ENCODE results near the gene ARID5A. TPM values are rescaled to one million over a fixed set of nuclear protein-coding genes. Genes with fewer than 3 reads are reported as not detected.

Gene ARID5A
- total and polyA plus RNA-seq, 2 experiments from 2014 or later: 5.5 to 7.7 TPM

DNA sequence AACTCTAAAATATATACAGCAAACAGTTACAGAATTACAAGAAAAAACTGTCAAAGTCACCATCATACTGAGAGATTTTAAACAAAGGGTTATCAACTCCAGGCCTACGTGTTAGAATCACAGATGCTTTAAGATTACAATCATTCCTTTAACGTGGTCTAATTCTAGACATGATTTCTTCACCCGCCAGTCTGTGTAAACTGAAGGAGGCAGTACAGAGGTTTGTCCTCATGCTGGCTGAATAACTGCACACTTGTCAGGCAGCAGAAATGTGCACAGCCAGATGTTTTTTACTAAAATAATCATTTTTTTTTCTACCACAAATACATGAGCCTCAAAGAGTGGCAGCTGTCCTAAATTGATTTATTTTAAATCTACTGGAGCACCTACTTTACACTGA is 15.9 kb upstream of the ARID5A start:
- Mint-ChIP-seq H3K9me3 (peaks cover 25% of the 10 kb centered on the region), H3K36me3 (ENCODE audit: low read depth) (peaks cover 10% of the 10 kb centered on the region; the same call in 2 of the 3 replicates), H3K4me3 (no peak overlapping the region), H3K27me3 (ENCODE audit: insufficient read depth, low read depth, poor library complexity) (peaks cover 17% of the 10 kb centered on the region), H3K27ac (no peak overlapping the region), H3K4me1 (no peaks in the 10 kb centered on the region)
- no peaks in the 10 kb centered on the region for H3K27me3 ChIP-seq (ENCODE audit: insufficient read depth)
- DNase-seq (ENCODE audit: low spot score) (no peak), ATAC-seq (no peak)
- H3K4me1 ChIP-seq (ENCODE audit: insufficient read depth): no peaks in the 10 kb centered on the region
- no peak overlapping the region for H2AFZ ChIP-seq
- H3F3A ChIP-seq (replicated peaks; ENCODE audit: low read depth): no peaks in the 10 kb centered on the region
- no peak for TF ChIP-seq EZH2phosphoT487 (IDR thresholded peaks at IDR 0.05; ENCODE audit: unreplicated experiment)
- TF ChIP-seq, protein P1, sequence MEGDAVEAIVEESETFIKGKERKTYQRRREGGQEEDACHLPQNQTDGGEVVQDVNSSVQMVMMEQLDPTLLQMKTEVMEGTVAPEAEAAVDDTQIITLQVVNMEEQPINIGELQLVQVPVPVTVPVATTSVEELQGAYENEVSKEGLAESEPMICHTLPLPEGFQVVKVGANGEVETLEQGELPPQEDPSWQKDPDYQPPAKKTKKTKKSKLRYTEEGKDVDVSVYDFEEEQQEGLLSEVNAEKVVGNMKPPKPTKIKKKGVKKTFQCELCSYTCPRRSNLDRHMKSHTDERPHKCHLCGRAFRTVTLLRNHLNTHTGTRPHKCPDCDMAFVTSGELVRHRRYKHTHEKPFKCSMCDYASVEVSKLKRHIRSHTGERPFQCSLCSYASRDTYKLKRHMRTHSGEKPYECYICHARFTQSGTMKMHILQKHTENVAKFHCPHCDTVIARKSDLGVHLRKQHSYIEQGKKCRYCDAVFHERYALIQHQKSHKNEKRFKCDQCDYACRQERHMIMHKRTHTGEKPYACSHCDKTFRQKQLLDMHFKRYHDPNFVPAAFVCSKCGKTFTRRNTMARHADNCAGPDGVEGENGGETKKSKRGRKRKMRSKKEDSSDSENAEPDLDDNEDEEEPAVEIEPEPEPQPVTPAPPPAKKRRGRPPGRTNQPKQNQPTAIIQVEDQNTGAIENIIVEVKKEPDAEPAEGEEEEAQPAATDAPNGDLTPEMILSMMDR (conservative IDR thresholded peaks at IDR 0.05; ENCODE audit: low read depth in 2 of 2): no peak
- TF ChIP-seq NANOG (IDR thresholded peaks at IDR 0.05; ENCODE audit: borderline replicate concordance): no peak
- H3K9me2 ChIP-seq (ENCODE audit: insufficient read depth): no peaks in the 10 kb centered on the region
- H3K4me2 ChIP-seq: no peak overlapping the region
- H3K79me2 ChIP-seq (replicated peaks; ENCODE audit: insufficient read depth): no peaks in the 10 kb centered on the region
- no peaks in the 10 kb centered on the region for H4K20me1 ChIP-seq (replicated peaks; ENCODE audit: insufficient read depth)
- no peaks in the 10 kb centered on the region for H3K36me3 ChIP-seq (ENCODE audit: insufficient read depth)
- H3K4me3 ChIP-seq: no peak overlapping the region
- no peak overlapping the region for H3K27ac ChIP-seq (ENCODE audit: low read depth)

DNA sequence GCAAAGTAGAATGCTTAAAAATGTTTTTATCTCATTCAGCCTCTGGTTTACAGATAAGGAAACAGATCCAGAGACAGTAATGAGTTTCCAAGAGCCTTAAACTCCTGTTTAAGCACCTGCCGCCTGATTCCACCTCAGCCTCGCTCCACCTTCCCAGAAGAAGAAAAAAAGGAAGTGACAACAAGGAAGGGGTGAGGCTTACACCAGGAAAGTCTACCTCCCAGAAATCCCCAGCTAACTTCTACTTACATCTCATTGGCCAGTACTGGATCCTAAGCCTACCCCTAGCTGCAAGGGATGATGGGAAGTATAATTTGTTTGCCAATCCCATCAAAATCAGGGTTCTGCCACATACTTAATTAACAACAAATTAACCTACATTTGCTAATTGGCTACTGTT is 15.3 kb upstream of the ARID5A start:
- no peaks in the 10 kb centered on the region for H3K36me3 ChIP-seq (ENCODE audit: insufficient read depth)
- H3K9me2 ChIP-seq (ENCODE audit: insufficient read depth): no peaks in the 10 kb centered on the region
- peaks cover 14% of the 10 kb centered on the region for H3K27me3 Mint-ChIP-seq (ENCODE audit: insufficient read depth, low read depth, poor library complexity)
- H3K4me1 Mint-ChIP-seq: no peaks in the 10 kb centered on the region
- no peak for DNase-seq (ENCODE audit: low spot score)
- no peak for ATAC-seq
- H3K4me1 ChIP-seq (ENCODE audit: insufficient read depth): no peaks in the 10 kb centered on the region
- H3K9me3 Mint-ChIP-seq: peaks cover 20% of the 10 kb centered on the region
- H3K36me3 Mint-ChIP-seq (ENCODE audit: low read depth): peaks cover 7% of the 10 kb centered on the region; the same call in 2 of the 3 replicates
- H4K20me1 ChIP-seq (replicated peaks; ENCODE audit: insufficient read depth): no peaks in the 10 kb centered on the region
- no peak overlapping the region for H2AFZ ChIP-seq
- peaks cover under 1% of the 10 kb centered on the region; the same call in 1 of the 2 replicates for H3K27me3 ChIP-seq (ENCODE audit: insufficient read depth)
- no peak overlapping the region for H3K27ac ChIP-seq (ENCODE audit: low read depth)
- no peak for TF ChIP-seq CREB1 (CRISPR knock-in tag; IDR thresholded peaks at IDR 0.05; ENCODE audit: low read depth)
- TF ChIP-seq, protein P2, sequence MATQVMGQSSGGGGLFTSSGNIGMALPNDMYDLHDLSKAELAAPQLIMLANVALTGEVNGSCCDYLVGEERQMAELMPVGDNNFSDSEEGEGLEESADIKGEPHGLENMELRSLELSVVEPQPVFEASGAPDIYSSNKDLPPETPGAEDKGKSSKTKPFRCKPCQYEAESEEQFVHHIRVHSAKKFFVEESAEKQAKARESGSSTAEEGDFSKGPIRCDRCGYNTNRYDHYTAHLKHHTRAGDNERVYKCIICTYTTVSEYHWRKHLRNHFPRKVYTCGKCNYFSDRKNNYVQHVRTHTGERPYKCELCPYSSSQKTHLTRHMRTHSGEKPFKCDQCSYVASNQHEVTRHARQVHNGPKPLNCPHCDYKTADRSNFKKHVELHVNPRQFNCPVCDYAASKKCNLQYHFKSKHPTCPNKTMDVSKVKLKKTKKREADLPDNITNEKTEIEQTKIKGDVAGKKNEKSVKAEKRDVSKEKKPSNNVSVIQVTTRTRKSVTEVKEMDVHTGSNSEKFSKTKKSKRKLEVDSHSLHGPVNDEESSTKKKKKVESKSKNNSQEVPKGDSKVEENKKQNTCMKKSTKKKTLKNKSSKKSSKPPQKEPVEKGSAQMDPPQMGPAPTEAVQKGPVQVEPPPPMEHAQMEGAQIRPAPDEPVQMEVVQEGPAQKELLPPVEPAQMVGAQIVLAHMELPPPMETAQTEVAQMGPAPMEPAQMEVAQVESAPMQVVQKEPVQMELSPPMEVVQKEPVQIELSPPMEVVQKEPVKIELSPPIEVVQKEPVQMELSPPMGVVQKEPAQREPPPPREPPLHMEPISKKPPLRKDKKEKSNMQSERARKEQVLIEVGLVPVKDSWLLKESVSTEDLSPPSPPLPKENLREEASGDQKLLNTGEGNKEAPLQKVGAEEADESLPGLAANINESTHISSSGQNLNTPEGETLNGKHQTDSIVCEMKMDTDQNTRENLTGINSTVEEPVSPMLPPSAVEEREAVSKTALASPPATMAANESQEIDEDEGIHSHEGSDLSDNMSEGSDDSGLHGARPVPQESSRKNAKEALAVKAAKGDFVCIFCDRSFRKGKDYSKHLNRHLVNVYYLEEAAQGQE (IDR thresholded peaks at IDR 0.05; ENCODE audit: unreplicated experiment): no peak
- TF ChIP-seq NANOG (IDR thresholded peaks at IDR 0.05; ENCODE audit: borderline replicate concordance): no peak
- no peak for TF ChIP-seq EZH2phosphoT487 (IDR thresholded peaks at IDR 0.05; ENCODE audit: unreplicated experiment)
- TF ChIP-seq EZH2 (IDR thresholded peaks at IDR 0.05; ENCODE audit: low read depth, unreplicated experiment): no peak
- TF ChIP-seq, protein P1 (conservative IDR thresholded peaks at IDR 0.05; ENCODE audit: low read depth in 2 of 2): no peak
- TF ChIP-seq POLR2AphosphoS5 (IDR thresholded peaks at IDR 0.05; ENCODE audit: low read depth): no peak
- TF ChIP-seq, protein P3, sequence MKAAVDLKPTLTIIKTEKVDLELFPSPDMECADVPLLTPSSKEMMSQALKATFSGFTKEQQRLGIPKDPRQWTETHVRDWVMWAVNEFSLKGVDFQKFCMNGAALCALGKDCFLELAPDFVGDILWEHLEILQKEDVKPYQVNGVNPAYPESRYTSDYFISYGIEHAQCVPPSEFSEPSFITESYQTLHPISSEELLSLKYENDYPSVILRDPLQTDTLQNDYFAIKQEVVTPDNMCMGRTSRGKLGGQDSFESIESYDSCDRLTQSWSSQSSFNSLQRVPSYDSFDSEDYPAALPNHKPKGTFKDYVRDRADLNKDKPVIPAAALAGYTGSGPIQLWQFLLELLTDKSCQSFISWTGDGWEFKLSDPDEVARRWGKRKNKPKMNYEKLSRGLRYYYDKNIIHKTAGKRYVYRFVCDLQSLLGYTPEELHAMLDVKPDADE (IDR thresholded peaks at IDR 0.05): no peak
- no peak overlapping the region for H3K27ac Mint-ChIP-seq
- H3K4me3 Mint-ChIP-seq: no peak overlapping the region
- H3K79me2 ChIP-seq (replicated peaks; ENCODE audit: insufficient read depth): no peaks in the 10 kb centered on the region
- no peak overlapping the region for H3K4me3 ChIP-seq
- H3K4me2 ChIP-seq: no peak overlapping the region
- H3F3A ChIP-seq (replicated peaks; ENCODE audit: low read depth): no peaks in the 10 kb centered on the region
